Fibroblast of skin of right biceps (primary cell): ENCODE data around the gene AZIN2.
"Not testable (repeated sequence)": the region's sequence is repeated elsewhere in the genome, so short reads cannot be mapped to it uniquely, and the experiment has no call there.

Experiments used
- DNase-seq: peaks from one replicate; pipeline ENCODE4 v3.0.0-alpha.2; 2013

Gene AZIN2

DNA sequence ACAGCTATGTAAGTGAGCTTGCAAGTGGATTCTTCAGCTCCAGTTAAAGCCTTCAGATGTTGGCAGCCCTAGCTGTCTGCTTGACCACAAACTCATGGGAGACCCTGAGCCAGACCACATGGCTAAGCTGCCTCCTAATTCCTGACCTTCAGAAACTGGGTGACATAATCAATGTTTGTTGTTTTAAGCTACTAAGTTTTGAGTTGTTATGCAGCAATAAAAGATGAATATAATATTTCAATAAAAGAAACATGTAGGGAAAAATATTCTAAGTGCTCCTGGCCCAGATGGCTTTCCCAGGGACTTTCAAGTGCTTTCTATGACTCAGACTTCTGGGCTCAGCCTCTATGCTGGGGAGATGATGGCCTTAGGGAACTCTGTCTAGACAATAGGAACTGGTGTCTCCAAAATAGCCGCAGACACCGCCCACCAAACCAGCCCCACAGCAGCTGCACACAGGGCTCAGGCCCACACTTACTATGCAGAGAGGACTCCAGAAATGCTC lies 20.3 kb upstream of the AZIN2 start:
- DNase-seq, result peak; percentile 73

DNA sequence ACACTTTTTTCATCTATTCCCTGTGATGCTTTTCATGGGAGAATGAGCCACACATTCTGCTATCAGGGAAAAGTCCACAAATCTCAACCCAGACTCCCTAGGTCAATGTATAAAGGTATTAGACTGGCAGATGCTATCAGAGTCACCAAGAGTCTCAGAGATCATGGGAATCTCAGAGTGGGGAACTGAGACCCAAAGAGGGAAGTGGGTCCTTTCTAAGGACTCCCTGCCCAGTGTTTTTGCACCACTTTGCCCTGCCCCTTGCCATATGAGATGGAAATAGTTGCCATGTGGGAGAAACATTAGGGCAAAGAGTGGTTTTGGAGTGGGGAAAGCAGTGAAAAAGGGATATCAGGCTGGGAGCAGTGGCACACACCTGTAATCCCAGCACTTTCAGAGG lies 19.1 kb upstream of the AZIN2 start:
- no peak for DNase-seq

DNA sequence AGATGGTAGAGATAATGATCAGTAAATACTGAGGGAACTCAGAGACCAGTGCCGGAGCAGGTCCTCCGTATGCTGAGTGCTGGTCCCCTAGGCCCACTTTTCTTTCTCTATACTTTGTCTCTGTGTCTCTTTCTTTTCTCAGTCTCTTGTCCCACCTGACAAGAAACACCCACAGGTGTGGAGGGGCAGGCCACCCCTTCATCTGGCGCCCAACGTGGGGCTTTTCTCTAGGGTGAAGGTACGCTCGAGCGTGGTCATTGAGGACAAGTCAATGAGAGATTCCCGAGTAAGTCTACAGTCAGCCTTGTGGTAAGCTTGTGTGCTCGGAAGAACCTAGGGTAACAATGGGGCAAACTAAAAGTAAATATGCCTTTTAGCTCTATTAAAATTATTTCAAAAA lies 16.7 kb upstream of the AZIN2 start:
- DNase-seq, result not testable (repeated sequence)

DNA sequence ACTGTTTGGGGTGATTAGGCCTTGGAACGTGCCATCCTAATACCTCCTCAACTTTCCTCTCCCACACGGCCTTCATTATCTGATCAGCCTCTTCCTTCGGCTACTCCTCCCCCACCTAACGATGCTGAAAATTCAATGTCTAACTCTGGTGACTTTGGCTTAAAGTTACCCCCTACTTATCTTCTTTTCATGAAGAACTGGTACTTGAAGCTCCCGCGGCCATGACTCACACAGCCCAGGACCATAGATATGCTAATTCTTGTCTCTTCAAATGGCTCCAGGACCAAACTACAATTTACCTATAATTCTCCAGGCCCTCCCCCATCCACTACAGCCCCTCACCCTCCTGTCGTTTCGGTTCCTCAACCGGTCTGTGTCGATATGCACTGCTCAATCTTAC lies 15.7 kb upstream of the AZIN2 start:
- DNase-seq, result no peak

DNA sequence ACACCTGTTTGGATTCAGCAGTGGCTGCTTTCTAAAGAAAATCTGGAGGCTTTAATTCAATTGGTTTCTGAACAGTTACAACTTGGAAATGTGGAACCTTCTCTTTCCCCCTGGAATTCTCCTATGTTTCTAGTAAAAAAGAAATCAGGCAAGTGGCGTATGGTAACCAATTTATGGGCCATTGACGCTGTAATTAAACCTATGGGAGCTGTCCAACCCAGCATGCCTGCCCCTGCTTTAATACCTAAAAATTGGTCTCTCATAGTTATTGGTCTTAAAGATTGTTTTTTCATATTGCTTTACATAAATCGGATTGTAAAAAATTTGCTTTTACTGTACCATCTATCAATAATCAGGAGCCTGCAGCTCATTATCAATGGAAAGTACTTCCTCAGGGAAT lies 14.5 kb upstream of the AZIN2 start:
- not testable (repeated sequence) for DNase-seq

DNA sequence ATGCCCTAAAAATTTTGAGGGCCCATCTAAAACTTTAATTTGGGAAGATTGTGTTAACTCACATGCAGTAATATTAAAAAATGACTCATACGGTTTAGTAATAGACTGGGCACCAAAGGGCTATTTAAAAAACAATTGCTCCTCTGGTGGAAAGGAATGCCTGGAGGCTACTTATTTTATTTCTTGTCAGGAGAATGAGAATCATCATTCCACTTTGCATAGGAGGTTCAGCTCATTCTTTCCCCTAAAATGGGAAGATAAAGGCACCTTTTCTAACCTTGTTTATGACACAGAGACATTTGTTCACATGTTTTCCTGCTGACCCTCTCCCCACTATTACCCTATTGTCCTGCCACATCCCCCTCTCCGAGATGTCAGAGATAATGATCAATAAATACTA lies 12.8 kb upstream of the AZIN2 start:
- DNase-seq, result not testable (repeated sequence)

DNA sequence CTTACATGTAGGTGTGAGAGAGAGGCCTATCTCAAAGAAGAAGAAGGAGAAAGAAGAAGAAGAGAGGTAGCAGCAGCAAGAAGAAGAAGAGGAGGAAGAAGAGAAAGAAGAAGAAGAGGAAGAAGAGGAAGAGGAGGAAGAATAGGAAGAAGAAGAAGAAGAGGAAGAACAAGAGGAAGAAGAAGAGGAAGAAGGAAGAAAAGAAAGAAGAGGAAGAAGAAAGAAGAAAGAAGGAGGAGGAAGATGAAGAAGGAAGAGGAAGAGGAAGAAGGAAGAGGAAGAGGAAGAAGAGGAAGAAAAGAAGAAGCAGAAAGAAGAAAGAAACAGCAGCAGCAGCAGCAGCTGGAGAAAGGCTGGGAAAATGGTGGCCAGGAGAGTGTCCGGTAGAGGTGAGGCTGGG lies 10.3 kb upstream of the AZIN2 start:
- no peak for DNase-seq

DNA sequence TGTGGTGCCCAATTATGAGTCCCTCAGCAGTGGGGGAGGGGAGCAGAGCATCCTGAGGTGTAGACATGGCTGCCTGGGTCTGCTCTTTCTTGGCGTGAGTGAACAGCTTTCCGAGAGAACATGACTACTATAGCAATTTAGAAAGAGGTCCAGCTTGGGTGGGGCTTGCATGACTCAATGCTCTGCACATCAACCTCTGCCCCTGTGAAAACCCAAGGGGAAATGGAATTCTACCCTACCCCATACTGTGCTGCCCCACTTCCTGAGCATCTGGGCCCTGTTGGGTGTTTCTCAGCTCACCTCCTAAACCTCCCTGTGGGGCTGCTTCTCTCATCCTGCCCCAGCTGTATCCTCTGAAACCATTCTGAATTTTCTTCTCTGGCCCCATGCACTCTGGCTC lies 8.2 kb upstream of the AZIN2 start:
- DNase-seq, result peak; percentile 28

DNA sequence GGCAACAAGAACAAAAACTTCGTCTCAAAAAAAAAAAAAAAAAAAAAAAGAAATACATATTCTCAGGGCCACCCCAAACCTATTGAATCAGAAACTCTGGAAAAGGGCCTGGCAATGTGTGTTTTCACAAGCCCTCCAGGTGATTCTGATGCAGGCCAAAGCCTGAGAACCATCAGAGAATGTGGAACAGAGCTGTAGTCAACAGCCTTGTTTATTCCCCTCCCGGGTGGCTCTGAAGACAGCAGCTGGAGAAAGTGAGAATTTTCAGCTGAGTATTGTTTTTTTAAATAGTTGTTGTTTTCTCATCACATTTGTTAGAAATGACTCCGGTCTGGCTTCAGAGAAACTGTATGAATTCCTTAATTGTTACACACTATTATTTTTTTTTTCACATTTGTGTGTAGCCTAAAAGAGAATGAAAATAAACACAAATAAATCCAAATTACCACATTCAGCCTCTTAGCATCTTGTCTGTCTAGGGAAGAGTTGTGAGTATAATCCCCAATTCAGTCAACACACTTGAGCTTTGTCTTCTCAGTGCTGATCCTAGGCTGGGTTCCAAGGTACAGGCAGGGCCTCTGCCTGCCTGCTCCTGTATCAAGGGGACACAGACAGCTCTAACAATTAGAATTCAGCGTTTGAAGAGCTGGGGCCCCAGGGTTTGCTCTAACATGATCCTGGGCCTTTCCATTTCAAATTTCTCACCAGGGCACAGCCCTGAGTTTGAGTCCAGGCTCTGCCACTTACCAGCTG lies 6.6 kb upstream of the AZIN2 start:
- DNase-seq, result no peak

DNA sequence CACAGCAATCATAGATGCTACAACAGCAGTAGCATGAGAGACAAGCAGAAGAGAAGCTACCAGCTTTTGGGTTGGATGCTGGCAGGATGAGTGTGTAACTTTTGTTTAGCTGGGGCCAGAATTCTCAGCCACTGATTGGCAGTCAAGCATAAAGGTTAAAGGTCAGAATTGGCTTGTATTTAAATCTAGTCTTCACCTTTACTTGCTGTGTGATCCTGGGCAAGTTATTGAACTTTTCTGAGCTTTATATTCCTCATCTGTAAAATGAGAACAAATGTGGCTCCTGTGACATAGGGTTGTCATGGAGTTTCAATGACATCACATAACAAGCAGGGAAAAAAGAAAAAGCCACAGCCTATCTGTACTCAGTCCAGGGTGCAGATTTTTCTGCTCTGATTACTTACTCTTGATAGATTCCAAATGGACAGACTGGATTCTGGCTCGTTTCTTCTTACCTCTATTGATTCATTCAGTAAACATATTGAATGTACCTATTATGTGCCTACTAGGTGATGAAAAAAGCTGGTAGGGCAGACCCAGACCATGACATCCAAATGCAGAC lies 2.8 kb upstream of the AZIN2 start:
- DNase-seq, result no peak

DNA sequence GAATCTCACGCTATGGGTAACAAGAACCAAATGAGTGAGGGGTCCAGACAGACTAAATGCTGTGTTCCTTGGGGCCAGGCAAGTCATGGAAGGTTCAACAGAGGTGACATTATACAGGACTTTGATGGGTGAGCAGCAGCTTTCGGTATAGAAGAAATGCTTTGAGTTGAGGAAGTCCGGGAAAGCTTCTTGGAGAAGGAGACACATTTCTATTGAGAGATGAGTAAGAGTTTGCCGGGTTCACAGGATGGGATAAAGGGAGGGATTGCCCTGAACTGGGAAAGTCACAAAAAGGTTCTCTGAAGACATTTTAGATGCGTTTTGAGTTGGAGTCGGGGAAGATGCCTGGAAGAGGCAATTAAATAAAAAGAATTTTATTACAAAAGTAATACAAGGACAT lies 580 bp upstream of the AZIN2 start:
- DNase-seq, result no peak

DNA sequence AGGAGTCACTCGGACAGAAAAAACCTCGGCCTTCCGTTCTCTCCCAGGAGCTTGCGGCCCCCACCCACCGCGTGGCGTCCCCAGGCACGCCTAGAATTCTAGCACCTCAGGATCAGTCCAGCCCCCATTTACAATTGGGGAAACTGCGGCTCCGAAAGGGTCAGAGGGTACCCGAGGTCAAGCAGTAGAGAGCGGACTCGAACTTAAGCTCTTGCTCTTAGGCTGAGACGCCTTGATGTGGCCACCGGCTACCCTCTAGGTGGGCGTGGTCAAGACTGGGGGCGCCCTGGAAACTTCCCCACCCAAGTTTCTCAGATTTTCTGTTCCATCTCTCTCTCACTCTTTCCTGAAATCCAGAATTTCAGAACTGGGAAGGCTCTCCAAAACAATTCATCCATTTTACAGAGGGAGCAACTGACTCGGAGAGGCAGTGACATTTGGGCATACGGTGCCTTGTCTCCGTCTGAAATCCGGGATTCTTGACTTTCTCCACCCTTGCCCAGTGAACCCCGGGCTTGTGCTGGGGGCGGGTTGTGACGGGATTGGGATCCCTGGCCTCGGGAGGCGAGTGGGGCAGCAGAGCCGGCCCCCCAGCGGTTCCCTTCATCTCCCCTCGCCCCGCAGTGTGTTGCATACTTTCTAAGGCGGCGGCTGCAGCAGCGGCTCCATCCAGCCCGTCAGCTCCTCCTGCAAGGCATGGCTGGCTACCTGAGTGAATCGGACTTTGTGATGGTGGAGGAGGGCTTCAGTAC lies 777 bp downstream of the AZIN2 start:
- DNase-seq, result no peak

DNA sequence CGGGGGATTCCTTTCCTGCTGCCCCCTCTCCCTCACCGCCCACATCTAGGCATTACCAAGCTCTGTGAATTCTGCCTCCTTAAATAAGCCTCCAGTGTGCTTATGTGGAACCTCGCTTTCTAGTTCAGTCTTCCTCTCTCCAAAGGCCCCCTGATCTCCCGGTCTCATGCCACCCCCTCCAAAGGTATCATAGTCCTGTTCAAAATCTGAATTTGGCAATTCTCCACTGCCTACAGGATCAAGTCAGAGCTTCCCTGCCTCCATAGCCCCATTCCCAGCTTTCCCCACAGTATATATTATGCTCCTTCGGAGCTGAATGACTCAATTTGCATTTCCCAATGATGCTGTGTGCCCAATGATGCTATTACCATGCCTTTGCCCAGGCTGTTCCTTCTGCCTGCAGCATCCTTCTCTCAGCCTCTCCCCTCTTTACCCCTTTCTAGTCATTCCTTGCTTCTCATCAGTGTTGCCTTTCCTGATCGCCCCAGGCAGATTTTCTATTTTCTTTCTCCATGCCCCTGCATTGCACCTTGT lies 1.7 kb downstream of the AZIN2 start:
- no peak for DNase-seq

DNA sequence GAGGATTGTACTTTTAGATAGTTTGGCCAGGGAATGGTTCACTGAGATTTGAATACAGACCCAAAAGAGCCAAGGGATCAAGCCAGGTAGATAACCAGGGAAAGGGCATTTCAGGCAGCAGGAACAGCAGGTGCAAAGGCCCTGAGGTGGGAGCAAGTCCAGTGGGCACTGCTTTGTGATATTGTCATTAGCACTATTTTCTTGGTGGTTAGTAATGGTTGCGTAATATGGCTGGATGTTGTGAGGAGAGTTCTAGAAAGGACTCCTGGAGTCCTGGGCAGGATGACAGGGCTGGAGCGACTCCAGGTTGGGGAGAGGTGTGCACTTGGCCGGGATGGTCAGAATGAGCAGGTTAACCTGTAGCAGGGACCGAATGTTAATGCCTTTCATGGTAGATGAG lies 4.4 kb downstream of the AZIN2 start:
- no peak for DNase-seq

DNA sequence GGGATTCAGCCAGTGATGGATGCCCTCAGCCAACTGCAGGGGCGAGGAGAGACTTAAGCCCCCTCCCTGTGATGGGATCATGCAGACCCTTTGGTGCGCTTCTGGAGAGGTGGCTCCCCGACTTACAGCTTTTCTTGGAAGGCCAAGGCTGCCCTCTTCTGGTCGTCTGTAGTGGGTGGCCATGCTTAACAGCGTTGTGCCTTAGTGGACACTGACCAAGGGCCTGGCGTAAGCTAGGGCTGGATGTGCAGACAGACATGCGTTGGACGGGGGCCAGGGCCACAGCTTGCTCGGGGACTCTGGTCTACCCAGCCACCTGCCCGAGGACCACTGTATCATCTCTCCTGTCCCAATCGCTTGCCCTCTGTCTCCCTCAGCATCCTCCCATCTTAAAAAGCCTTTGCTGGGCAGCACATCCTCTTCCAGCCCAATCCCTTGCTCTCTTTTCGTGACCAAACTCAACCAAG lies 5.5 kb downstream of the AZIN2 start:
- peak; percentile 56 for DNase-seq

DNA sequence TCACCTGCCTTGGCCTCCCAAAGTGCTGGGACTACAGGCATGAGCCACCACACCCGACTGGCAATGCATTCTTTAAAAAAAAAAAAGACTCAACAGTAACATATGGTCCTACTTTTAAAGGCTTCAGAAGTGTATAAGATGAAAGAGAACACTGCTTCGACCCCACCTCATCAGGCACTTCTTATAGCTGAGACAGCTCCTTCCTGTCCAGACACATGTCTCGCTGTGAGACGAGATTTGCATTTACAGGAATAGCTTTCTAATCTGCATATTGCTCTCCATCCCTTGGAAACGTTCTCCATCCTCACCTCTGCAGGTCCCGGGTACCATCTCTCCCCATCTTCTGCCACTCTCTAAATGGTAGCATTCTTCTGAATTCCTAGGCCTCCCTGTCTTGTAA lies 6.7 kb downstream of the AZIN2 start:
- DNase-seq, result no peak

DNA sequence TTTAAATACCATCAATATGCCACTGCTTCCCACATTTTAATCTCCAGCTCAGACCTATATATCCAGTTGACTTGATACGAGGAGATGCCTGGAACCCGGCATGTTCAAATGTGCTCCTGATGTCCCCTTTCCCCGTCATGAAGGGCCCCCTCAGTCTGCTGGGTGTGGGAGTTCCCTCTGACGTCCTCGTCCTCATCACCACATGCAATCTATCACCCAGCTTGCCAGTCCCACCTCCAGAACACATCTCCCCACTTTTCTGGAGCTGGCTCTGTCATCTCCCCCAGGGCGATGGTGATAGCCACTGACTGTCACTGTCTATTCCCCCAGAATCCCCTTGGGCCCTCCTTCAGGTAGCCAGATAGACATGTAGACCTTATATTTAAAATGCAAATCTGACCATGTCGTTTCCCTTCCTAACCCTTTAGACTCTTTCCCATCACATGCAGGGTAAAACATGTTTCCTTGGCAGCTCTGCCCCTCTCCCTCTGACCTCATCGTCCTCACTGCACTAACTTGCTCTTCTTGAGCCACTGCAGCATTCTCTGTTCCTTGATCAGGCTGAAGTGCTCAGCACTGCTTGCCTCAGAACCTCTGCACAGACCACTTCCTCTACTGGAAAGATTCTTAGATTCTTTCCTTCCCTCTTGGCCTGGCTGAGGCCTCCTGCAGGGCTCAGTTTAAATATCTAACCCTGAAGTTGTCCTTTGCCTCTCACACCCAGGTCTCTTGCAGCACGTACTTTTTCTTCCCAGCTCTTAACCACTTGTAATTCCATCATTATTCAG lies 7.4 kb downstream of the AZIN2 start:
- no peak for DNase-seq

DNA sequence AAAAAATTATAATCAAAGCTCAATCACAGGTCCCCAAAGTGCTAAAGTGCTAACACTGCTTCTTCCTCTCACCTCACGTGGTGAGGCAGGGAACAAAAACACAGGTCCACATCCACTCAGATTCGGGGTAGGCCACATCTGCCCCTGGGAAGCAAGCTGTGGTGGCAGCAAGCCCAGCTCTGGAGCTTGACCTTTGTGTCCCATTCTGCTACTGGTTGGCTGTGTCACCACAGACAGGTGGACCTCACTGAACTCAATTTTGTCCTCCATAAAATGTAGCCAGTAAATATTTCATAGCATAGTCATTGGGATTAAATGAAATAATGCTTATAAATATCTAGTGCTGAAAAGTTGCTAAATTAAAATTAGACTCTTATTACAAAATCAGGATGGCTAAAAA lies 8.5 kb downstream of the AZIN2 start:
- DNase-seq, result no peak

DNA sequence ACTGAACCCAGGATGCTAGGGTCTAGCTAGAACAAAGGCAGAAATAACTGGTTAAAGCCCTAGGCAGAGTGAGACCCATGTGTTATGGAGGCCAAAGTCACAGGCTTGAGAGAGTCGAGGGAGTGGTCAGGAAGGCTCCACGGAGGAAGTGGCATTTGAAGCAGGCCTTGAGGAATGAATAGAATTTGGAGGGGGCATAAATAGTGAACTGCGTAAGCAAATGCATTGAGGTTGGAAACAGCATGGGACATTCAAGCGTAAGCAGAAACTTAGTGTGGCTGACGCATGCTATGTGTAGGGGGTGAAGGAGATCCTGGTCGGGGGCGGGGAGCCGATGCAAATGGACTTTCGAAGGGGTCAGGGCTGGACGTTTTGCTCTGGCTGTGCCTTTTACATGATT lies 11.5 kb downstream of the AZIN2 start:
- no peak for DNase-seq

DNA sequence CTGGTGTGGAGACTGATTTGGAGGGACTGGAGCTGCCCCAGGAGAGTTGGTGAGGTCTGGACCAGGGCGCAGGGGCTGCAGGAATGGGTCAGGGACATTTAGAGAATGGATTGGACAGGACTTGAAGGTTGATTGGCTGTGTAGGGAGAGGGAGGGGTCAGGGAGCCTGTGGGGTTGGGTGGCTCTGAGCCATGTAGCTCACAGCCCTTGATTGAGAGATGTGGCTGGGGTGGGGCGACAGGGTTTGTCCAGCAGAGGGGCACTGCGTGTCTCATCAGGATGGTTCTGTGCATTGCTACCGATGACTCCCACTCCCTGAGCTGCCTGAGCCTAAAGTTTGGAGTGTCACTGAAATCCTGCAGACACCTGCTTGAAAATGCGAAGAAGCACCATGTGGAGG lies 12.1 kb downstream of the AZIN2 start:
- DNase-seq, result no peak

DNA sequence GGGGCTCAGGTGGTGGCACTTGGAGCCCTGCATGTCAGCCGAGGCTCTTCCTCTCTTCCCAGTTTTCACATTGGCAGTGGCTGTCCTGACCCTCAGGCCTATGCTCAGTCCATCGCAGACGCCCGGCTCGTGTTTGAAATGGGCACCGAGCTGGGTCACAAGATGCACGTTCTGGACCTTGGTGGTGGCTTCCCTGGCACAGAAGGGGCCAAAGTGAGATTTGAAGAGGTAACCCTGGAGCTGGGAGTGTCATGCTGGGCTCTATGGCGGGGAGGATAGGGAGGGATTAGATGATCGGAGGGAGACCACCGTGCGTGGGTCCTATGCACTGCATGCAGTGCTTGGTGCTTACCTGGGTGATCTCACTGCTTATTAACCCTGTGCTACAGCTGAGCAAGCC lies 13.5 kb downstream of the AZIN2 start:
- DNase-seq, result no peak

DNA sequence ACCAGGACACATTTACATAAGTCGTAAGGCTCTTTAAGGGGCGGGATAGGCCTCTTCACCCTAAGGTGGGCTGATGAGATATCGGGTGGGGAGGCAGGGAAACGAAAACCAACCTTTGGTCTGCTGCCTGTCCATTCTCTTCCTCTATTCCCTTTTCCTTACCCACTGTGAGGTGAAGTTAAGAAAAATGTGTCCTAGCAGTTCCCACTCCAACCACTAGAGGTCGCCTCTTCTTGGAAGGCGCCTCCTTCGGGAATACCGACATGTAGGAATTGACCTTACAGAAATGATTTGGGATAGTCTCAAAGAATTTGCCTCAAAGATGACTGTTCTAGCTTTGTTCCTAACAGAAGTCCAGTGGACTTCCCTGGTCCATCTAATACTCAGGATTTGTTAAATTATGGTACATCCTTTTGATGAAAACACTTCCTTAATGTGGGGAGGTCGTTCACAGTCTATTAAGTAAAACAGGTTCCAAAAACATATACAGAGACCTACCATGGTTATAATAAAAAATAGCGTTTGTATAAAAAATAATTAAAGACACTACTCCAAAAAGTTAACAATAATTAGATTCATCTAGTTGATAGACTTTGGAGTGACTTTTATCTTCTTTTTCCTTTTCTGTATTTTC lies 14.1 kb downstream of the AZIN2 start:
- peak; percentile 75 for DNase-seq
